Measurements from ENCODE around the gene NEIL1.

DNA sequence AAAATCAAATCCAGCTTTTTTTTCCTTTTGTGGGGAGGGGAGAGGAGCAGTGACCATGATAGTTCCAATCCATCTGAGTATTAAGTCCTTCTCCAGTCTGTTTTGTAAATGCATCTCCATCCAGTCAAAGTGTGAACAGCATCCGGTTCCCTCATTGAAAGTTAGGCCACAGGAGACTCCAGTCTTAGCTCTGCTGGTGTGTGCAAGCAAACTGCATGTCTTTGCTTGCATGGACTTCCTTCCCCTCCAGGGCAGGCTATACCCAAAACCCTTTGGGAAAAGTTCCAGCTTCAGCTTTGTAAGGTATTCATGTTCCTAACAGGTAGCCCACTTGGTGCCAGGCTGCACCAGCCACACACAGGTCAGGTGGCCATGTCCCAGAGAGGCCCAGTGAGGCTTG, 24.6 kb downstream of the NEIL1 start:
- TF ChIP-seq POLR2A (IDR thresholded peaks at IDR 0.05; ENCODE audit: low read depth) (no peak), POLR2AphosphoS5 (IDR thresholded peaks at IDR 0.05) (no peak), EP300 (IDR thresholded peaks at IDR 0.05) (no peak)
- TF ChIP-seq, protein P1, sequence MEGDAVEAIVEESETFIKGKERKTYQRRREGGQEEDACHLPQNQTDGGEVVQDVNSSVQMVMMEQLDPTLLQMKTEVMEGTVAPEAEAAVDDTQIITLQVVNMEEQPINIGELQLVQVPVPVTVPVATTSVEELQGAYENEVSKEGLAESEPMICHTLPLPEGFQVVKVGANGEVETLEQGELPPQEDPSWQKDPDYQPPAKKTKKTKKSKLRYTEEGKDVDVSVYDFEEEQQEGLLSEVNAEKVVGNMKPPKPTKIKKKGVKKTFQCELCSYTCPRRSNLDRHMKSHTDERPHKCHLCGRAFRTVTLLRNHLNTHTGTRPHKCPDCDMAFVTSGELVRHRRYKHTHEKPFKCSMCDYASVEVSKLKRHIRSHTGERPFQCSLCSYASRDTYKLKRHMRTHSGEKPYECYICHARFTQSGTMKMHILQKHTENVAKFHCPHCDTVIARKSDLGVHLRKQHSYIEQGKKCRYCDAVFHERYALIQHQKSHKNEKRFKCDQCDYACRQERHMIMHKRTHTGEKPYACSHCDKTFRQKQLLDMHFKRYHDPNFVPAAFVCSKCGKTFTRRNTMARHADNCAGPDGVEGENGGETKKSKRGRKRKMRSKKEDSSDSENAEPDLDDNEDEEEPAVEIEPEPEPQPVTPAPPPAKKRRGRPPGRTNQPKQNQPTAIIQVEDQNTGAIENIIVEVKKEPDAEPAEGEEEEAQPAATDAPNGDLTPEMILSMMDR (IDR thresholded peaks at IDR 0.05), result no peak
